NB4 (cell line): ENCODE measurements around the gene CXCL17.

Experiments
- MYC ChIP-seq: IDR thresholded peaks from 2 replicates; pipeline ENCODE4 v1.6.1; 2011; ENCODE audit warnings: low read depth, low read length
- TF ChIP-seq, protein P1 (sequence below): IDR thresholded peaks from one replicate; pipeline ENCODE4 v1.5.1; 2012; ENCODE audit warnings: low read depth, low read length

DNA sequence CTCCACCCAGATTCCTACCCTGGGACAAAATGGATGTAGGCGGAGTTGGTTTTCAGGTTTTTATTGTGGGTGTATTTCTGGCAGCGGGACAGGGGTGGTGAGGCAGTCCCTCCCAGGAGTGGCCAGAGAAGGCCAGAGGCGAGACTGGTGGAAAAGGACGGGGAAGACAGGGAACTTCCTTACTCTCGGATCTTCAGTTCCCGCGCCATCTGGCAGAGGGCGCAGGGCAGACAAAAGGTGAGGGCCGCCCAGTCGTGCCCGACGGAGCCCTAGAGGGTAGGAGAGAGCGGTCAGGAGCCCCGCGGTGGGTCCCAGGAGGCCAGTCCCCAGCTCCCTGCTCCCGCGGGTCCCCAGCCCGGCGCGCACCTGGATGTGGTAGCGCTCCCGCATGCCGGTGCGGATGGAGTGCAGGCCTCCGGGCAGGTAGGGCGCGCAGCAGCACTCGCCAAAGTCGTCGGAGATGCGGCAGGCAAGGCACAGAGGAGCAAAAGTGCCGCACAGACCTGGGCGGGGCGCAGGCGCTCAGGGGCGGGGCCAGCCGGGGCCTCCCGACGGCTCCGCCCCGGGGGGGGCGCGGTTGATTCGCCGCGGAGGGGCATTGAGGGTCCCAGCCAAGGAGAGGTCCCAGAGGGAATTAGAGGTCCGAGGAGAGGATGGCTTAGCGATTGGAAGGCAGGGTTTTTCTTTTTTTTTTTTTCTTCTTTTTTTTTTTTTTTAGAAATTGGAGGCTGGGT lies 55.6 kb downstream of the CXCL17 start:
- TF ChIP-seq, protein P1, sequence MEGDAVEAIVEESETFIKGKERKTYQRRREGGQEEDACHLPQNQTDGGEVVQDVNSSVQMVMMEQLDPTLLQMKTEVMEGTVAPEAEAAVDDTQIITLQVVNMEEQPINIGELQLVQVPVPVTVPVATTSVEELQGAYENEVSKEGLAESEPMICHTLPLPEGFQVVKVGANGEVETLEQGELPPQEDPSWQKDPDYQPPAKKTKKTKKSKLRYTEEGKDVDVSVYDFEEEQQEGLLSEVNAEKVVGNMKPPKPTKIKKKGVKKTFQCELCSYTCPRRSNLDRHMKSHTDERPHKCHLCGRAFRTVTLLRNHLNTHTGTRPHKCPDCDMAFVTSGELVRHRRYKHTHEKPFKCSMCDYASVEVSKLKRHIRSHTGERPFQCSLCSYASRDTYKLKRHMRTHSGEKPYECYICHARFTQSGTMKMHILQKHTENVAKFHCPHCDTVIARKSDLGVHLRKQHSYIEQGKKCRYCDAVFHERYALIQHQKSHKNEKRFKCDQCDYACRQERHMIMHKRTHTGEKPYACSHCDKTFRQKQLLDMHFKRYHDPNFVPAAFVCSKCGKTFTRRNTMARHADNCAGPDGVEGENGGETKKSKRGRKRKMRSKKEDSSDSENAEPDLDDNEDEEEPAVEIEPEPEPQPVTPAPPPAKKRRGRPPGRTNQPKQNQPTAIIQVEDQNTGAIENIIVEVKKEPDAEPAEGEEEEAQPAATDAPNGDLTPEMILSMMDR: peak; percentile 33
- TF ChIP-seq MYC: no peak
